Measurements from ENCODE around the gene PLA2G2D. TPM values are rescaled to one million over a fixed set of nuclear protein-coding genes. Genes with fewer than 3 reads are reported as not detected.

PLA2G2D gene
- total and polyA plus RNA-seq, 10 of the 15 experiments (the other 5 are each of a cell fraction or from before 2014, with no cell fraction given): 0.06 to 0.38 (median 0.16) TPM; not detected in 2

- Histone ChIP-seq H3K36me3 (ENCODE audit: control insufficient read depth in 2 of 2, insufficient read depth in 2 of 2, low read length in 1 of 2) (no peaks in the 10 kb centered on the region), H3K4me3 (no peak overlapping the region), H3K9ac (ENCODE audit: control insufficient read depth, insufficient read depth, low read length) (no peak overlapping the region), H3K27me3 (replicated peaks in 1 of 2; ENCODE audit: control insufficient read depth in 2 of 2, insufficient read depth in 2 of 2, low read length in 1 of 2) (no peaks in the 10 kb centered on the region; a peak in 2 of 4 replicates), H3K4me1 (ENCODE audit: control insufficient read depth, insufficient read depth, low read length) (no peaks in the 10 kb centered on the region), H3K79me2 (ENCODE audit: control insufficient read depth, insufficient read depth, low read length) (no peaks in the 10 kb centered on the region), H4K20me1 (ENCODE audit: control insufficient read depth, insufficient read depth) (no peaks in the 10 kb centered on the region), H3K4me2 (ENCODE audit: control insufficient read depth, insufficient read depth) (no peak overlapping the region), H3K27ac (ENCODE audit: control insufficient read depth, insufficient read depth) (no peak overlapping the region), H2AFZ (ENCODE audit: control insufficient read depth, low read depth, low read length) (no peak overlapping the region), H3K9me3 (replicated peaks; ENCODE audit: control insufficient read depth, insufficient read depth, low read length) (no peaks in the 10 kb centered on the region)
- no peak for DNase-seq (ENCODE audit: low read depth, low spot score)
- in situ Hi-C loops (cut with MboI) (no loop called here), intact Hi-C loops (cut with micrococcal nuclease; ENCODE audit: unreplicated experiment) (no loop called here)
- FAIRE-seq: no peak
- ChIA-PET CTCF (interaction anchor here (0.9 to 1.4 kb wide), 5 partner anchors 9 to 62 kb away, joined by 3 to 5 read pairs (median 3); no protein-coding TSS in a partner anchor), SMC1A (ENCODE audit: uncharacterized antibody, unreplicated experiment) (interaction anchor here (1.0 to 1.2 kb wide), 2 partner anchors 36 to 169 kb away, joined by 3 to 5 read pairs; no protein-coding TSS in a partner anchor), POLR2A (interaction anchor here (1.0 kb wide), 1 partner anchor 11 kb away, joined by 3 read pairs; no protein-coding TSS in a partner anchor), RAD21 (ENCODE audit: unreplicated experiment) (no interaction called here)
- no peak for ATAC-seq
- no TSS peak for BruUV-seq (replicated peaks)
- WGBS (ENCODE audit: insufficient coverage, insufficient replicate concordance, low lambda C conversion rate, missing lambda C conversion rate): 6% methylated on average over 3 of the region's 3 CpGs
- TF ChIP-seq E2F8 (IDR thresholded peaks at IDR 0.05; ENCODE audit: low read depth, partially characterized antibody): no peak
- TF ChIP-seq TARDBP (IDR thresholded peaks at IDR 0.05; ENCODE audit: borderline replicate concordance): no peak
- no peak for TF ChIP-seq POLR2AphosphoS2 (IDR thresholded peaks at IDR 0.05; ENCODE audit: low read depth, low read length)
- TF ChIP-seq DPF2 (IDR thresholded peaks at IDR 0.05): no peak
- no peak for TF ChIP-seq MTA3 (IDR thresholded peaks at IDR 0.05; ENCODE audit: borderline replicate concordance, low read length)
- no peak for TF ChIP-seq SRF (IDR thresholded peaks at IDR 0.05; ENCODE audit: low read depth in 2 of 2, low read length in 2 of 2)
- TF ChIP-seq IRF4 (IDR thresholded peaks at IDR 0.05; ENCODE audit: low read depth, low read length): no peak
- no peak for TF ChIP-seq CEBPZ (IDR thresholded peaks at IDR 0.05; ENCODE audit: low read depth, low read length)
- no peak for TF ChIP-seq ZNF274 (IDR thresholded peaks at IDR 0.05; ENCODE audit: insufficient read depth, insufficient read length)
- no peak for TF ChIP-seq KDM1A (IDR thresholded peaks at IDR 0.05; ENCODE audit: borderline replicate concordance)
- no peak for TF ChIP-seq MTA2 (IDR thresholded peaks at IDR 0.05; ENCODE audit: low read depth)
- TF ChIP-seq CBFB (IDR thresholded peaks at IDR 0.05; ENCODE audit: low read depth): no peak
- no peak for TF ChIP-seq YY1 (IDR thresholded peaks at IDR 0.05; ENCODE audit: low read depth, low read length)
- TF ChIP-seq SIX5 (IDR thresholded peaks at IDR 0.05; ENCODE audit: low read depth, low read length, severe bottlenecking): no peak
- no peak for TF ChIP-seq SP1 (IDR thresholded peaks at IDR 0.05; ENCODE audit: low read depth, low read length)
Measured at GRCh38 chr1:20090119-20090518, 29.2 kb downstream of the PLA2G2D start.
